DMS 273 treated with DMSO at 0.1 percent for 48 hours (cell line): ENCODE data around the gene CYP2R1.
"Not testable (repeated sequence)": the region's sequence is repeated elsewhere in the genome, so short reads cannot be mapped to it uniquely, and the experiment has no call there.

Source experiments
- DNase-seq: peaks from one replicate; lab custom pipeline; 2025; lab: John Stamatoyannopoulos, UW

CYP2R1 gene

DNA sequence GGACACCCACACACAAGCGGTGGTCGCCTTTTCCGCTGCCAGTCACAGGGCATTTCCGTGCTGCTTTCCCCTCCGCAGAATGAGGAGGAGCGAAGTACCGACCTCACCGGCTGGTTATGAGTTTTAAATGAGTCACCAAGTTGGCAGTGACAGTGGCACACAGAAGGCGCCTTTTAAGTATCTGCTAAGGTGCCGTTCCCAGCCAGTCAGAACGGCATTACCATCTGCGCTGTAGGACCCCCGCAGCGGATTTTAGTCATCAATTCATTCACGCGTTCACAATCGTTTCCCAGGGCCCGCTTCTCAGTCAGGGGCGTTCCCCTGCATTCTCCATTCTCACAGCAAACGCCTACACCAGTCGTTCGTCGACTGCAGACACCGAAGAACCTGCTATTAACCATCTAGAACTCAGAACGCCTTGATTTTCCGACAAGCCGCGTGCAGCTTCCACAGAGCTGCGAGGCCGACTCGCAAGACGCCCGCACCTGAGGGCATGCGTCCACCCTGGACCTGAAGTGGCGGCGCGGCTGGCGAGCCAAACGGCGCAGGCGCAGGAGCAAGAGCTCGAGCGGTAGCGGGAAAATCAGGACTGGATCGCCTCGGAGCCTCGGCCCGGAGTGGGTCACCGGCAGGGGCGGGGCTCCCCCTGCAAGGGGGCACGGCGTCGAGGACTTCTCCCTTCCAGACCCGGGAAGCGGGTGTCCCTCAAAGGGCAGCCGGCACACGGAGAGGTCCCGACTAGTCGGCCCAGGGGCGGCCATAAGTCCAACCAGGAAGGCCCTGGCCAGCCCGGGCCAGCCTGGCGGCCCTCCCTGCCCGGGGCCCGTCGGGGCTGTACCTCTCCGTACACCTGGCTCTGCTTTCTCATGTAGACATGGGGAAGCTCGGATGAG lies 642 bp downstream of the CYP2R1 start:
- peak; percentile 63 for DNase-seq

DNA sequence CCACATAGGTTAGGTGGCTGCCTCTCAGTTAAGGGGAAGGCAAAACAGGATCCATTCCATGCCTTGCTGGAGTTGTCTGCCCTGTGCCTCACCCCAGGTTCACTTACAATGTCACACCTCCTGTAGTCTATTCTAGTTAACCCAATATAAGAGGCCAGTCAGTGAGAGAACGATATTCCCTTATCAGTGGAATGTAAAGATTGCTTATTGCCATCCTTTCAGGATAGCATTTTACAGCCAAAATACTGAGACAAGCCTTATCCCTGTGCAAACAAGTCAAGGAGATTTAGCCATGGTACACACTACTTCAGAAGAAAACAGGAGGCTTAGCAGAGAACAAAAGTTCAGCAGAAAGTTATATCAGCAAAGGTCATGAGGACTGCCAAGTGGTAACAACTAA lies 5.5 kb downstream of the CYP2R1 start:
- DNase-seq, result no peak

DNA sequence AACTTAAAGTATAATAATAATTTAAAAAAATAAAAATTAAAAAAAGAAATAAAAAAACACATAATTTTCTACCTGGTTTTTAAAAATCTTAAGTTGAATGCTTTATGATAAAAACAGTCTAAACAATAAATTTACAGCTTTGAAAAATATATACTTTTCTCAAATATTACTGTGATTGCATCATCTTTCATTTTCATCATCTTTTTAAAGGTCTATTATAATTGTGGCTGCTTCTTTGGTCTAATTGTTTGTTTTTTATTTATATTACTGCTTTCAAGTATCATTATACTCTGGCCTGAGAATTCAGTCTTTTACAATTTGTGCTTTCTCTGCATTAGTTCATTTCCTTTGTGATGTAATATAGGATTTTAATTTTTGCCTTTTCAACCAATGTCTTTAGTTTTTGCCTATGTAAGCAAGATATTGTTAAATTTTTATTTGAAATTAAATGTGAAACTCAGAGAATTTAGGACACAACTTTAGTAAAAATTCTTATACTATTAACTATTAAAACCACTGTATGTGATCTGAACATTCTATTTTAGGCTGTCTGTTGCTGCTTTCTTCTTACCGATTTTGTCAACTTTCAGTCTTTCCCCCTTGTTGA lies 7.3 kb downstream of the CYP2R1 start:
- no peak for DNase-seq

DNA sequence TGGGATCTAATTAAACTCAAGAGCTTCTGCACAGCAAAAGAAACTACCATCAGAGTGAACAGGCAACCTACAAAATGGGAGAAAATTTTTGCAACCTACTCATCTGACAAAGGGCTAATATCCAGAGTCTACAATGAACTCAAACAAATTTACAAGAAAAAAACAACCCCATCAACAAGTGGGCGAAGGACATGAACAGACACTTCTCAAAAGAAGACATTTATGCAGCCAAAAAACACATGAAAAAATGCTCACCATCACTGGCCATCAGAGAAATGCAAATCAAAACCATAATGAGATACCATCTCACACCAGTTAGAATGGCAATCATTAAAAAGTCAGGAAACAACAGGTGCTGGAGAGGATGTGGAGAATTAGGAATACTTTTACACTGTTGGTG lies 8.3 kb downstream of the CYP2R1 start:
- DNase-seq, result not testable (repeated sequence)

DNA sequence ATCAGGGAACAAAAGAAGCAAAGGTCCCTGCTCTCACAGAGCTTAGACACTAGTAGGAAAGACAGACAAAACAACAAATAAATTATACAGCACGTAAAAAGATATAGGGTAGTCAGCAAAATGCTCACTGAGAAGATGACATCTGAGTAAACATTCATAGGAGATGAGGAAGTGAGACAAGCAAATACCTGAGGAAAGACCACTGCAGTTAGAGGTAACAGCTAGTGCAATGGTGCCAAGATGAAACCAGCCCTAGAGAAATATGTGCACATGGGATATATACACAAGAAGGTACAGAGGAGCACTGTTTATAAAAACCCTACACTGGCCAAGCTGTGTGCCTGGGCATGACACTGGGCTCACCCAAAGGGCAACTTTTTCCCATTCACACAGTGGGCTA lies 9.8 kb downstream of the CYP2R1 start:
- DNase-seq, result no peak

DNA sequence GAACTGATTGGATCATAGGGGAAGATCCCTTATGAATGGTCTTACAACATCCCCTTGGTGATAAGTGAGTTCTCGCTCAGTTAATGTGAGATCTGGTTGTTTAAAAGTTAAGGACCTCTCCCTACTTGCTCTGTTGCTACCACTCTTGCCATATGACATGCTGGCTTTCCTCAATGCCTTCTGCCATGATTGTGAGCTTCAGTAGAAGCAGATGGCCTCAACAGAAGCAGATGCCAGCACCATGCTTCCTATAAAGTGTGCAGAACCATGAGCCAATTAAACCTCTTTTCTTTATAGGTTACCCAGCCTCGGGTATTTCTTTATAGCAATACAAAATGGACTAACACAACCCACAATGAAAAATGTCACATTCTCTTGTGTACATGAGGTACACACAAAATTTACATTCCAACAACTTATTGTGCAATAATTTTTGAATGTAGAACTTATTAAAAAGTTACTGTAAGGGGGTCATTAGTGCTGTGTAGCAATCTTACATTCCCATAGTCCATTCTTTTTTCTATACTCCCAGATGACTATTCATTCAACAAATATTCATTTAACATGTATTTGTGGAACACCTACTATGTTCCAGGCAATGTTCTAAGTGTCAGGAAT lies 10.3 kb downstream of the CYP2R1 start:
- peak; percentile 6 for DNase-seq

DNA sequence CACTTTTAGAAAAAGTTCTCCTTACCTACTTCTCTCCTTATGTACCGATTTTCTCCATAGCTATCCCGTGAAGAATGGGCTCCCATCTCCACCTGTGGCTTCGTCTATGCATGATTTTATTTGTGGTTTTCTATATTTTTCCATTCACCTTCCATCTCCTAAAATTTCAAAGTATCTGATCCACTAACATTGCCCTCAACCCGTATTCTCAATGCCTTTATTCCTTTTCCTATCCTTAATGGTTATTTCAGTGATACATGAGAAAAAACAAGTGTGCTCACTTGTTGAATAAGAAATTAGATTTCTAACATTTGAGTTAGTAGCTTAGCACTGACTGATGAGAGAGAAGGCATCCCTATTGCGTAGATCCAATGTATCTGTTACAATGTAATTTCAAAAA lies 16.9 kb downstream of the CYP2R1 start:
- DNase-seq, result no peak

DNA sequence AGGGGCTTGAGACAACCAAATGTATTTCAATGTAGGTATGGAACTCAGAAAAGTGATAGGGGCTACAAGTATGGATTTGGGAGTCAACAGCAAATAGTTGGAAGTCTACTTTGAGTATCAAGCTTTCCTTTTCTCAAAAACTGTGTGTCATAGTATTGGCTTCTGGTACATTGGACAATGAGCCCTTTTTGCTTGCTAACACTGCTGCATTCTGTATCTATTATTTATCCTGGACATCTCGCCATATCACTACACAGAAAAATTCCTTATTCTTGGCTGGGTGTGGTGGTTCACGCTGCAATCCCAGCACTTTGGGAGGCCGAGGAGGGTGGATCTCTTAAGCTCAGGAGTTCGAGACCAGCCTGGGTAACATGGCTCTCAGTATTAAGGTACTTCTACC lies 18.4 kb downstream of the CYP2R1 start:
- DNase-seq, result no peak

DNA sequence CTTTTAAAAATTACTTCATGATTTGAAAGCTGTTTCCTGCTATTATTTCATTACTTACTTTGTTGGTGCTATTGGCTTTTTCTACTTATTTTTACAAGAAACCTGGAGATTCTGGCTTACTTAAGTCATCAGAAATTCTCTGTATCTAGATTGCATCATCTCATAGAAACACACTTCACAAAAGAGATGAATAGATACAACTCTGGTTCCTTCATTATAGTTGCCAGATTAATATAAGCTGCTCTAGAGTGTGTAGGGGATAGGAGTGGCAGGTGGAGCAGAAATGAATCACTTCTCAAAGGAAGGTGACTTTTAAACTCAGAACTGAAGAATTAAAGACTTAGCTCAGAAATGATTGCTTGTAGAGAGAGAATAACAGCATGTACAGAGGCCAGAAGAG lies 20.0 kb downstream of the CYP2R1 start:
- DNase-seq, result no peak

DNA sequence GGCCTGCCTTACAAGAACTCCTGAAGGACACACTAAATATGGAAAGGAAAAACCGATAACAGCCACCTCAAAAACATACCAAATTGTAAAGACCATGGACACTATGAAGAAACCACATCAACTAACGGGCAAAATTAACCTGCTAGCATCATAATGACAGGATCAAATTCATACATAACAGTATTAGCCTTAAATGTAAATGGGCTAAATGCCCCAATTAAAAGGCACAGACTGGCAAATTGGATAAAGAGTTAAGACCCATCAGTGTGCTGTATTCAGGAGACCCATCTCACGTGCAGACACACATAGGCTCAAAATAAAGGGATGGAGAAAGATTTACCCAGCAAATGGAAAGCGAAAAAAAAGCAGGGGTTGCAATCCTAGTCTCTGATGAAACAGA lies 28.3 kb downstream of the CYP2R1 start:
- not testable (repeated sequence) for DNase-seq

DNA sequence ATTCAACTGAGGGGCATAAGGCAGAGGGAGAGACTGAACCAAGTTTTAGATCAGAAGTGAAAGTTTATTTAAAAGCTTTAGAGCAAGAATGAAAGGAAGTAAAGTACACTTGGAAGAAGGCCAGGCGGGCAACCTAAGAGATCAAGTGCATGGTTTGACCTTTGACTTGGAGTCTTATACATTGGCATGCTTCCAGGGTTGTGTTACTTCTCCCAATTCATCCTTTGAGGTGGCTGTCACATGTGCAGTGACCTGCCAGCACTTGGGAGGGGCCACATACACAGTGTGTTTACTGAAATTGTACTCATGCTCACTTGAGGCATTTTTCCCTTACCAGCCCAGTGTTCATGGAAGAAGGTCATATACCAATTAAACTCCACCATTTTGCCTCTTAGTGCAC lies 30.4 kb downstream of the CYP2R1 start:
- DNase-seq, result no peak

DNA sequence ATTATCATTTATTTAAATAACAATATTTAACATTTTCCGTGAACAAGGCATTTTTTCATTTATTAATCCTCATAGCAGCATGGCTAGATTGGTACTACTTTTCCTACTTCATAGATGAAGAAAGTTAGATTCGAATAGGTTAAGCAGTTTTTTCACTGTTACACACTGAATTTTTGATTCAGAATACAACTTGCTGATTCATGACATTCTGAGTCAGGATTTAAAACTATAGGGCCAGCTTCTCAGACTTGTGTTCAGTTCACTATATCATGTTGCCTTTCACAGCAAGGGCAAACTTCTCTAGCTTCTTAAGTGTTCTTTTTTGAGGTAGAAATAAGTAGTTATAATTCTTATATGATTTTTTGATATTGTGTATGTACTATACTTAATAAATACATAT lies 31.5 kb downstream of the CYP2R1 start:
- DNase-seq, result no peak

DNA sequence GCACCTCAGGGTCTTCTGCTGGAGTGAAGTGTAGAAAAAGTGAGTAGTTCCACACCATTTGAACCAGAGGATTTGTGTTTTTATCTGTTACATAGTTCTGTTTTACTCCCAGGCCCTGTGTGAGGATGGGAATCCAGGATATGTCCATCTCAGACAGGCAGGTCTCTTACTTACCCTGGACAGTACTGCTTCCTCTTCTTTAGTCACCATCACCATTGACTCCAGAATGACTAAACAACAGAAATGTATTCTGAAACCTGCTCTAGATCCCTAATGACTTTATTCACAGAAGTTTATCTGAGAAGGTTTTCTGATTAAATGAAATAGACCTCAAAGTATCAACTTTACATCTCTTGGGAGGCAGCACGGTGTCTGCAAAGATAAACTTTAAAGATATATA lies 33.6 kb downstream of the CYP2R1 start:
- no peak for DNase-seq

DNA sequence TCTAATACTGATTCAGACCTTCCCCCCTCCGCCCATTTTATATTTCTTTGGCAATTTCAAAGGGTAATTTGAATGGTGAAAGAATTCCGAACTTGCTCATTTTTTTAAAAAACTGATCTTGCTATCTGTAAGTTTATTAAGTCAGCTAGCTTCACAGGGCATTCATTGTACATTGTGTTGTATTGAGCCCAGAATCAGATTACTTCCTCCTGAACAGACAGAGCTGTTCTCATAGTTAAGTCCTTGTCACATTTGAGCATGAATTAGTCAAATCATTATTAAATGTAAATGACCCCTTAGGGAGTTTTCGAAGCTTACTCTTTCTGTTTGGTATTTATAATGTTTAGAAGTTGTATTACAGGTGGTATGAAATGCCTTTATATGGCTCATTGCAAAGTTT lies 34.4 kb downstream of the CYP2R1 start:
- no peak for DNase-seq

DNA sequence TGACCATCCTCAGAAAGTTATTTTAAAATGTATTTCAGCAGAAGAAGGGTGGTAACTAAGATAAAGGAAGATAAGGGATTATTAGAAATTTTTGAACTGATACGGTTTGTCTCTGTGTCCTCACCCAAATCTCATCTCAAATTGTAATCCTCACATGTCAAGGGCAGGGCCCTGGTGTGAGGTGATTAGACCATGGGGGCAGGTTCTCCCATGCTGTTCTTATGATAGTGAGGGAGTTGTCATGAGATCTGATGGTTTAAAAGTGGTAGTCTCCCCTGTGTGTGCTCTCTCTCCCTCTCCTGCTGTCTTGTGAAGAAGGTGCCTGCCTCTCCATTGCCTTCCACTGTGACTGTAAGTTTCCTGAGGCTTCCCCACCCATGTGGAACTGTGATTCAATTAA lies 36.1 kb downstream of the CYP2R1 start:
- DNase-seq, result no peak

DNA sequence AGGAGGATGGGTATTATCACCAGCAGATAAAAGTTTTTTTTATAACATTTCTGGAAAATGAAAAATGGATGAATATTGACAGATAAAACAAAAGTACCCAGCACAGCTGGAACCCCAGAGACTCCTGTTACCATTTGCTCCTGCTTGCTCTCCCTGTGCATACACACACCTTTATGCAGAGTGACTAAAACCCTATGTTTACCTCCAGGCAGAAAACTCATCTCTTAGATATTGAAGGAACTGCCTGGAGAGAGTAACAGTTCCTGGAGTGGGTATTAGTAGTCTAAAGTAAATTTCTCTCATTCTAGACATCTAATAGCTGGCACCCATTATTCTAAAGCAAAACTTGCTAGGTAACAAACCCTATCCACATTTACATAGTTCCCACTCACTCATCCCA lies 38.0 kb downstream of the CYP2R1 start:
- no peak for DNase-seq

DNA sequence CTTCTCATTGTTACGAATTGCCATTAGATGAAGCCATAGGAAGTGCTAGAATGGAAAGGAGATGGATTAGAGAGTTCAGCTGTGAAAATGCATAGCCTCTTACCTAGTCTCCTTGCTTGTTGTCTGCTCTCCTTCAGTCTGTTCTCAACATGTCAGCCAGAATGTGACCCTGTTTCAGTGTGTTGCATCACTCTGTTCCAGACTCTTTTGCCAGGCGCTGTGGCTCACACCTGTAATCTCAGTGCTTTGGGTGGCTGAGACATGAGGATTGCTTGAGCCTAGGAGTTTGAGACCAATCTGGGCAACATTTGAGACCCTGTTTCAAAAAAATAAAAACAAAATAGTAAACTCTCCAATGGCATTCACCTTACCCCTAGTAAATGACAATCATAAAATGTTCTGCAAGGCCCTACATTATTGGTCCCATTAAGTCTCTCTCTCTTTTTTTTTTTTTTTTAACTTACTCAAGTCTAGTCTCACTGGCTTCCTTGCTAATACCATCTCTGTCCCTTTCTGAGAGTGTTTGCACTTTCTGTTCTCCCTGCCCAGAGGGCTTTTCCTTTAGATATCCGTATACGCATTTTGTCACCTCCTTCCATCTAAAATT lies 39.4 kb downstream of the CYP2R1 start:
- DNase-seq, result no peak

DNA sequence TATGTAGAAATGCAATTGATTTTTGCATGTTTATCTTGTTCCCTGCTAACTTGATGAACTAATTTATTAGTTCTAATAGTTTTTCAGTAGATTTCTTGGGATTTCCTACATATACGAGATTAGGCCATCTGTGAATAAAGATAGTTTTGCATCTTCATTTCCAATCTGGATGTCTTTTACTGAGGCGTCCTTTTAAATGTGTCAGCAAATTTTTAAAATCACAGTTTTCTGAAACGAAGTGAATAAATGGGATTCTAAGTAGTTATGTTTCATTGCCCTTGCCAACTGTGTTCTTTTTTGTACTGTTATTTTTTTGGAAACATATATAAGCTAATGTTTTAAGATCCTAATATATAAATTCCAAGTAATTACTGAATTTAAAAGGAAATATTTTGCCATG lies 50.0 kb downstream of the CYP2R1 start:
- no peak for DNase-seq

DNA sequence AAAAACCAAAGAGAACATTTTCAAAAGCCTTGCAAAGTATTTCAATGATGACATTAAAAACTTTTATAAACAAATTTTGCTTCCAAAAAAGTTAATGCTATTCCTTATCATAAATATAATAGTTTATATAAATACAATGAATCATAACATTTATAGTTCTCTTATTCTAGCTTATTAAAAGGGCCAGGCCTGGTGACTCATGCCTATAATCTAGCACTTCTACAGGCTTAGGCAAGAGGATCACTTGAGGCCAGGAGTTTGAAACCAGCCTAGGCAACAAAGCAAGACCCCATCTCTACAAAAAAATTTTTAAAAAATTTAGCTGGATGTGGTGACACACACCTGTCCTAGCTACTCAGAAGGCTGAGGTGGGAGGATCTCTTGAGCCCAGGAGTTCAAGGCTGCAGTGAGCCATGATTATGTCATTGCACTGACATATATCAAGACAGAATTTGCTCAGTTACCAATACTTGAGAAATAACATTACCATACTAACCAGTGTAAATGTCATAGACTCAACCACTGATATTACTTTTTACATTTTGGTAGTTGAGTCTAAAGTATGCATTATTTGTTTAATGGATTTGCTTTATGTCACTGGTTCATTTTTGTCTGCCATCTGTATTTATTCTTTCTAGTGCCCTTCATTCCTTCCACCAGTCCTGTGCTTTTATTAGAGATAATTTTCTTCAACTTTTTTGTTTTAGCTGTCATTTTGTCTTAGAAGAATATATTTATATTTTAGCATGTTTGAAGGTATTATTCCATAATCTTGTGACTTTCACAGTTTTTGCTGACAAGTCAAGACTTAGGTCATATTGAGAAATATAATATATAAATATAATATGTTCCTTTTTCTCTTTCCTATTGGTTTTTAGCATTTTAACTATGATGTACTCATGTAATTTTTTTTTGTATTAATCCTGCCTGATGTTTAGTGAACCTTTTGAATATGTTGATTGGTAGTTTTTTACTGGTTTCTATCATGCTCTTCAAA lies 56.2 kb downstream of the CYP2R1 start:
- DNase-seq, result no peak
